Upper lobe of right lung (tissue), 1 donor: ENCODE measurements around the gene OMP. TPM values are rescaled to one million over a fixed set of nuclear protein-coding genes. Genes with fewer than 3 reads are reported as not detected.

Source experiments
- ATAC-seq: fragments of 200-7000 bp; cut with Tn5 transposase; one replicate; pipeline ENCODE4 v1.9.1; 2020; ENCODE audit warnings: mild to moderate bottlenecking, moderate library complexity
- DNase-seq: peaks from one replicate; pipeline ENCODE4 v3.0.0-alpha.2; 2020
- H3K27ac ChIP-seq: fragments of 200-600 bp; one replicate; pipeline ENCODE4 v1.8.0; 2022
- H3K27me3 ChIP-seq: fragments of 200-600 bp; one replicate; pipeline ENCODE4 v1.8.0; 2022; ENCODE audit warnings: mild to moderate bottlenecking
- H3K36me3 ChIP-seq: fragments of 200-600 bp; one replicate; pipeline ENCODE4 v1.8.0; 2022
- H3K4me1 ChIP-seq: fragments of 200-600 bp; one replicate; pipeline ENCODE4 v1.8.0; 2022
- H3K4me3 ChIP-seq: fragments of 200-600 bp; one replicate; pipeline ENCODE4 v1.8.0; 2022; ENCODE audit warnings: mild to moderate bottlenecking
- H3K9me3 ChIP-seq: fragments of 200-600 bp; one replicate; pipeline ENCODE4 v1.8.0; 2022
- intact Hi-C: fragments of 100-400 bp; cut with DNase I; formaldehyde crosslinking; loops from one replicate; pipeline ENCODE4 v1.11.0; 2022
- total RNA-seq: library from RNA; stranded (reverse); fragmentation: NEBNext Ultra II Directional; extraction: Animal tissue kit (Norgen Biotek cat#: 25700); gene quantifications from one replicate; pipeline ENCODE4 v1.2.1, GENCODE V29; 2021
- TF ChIP-seq, protein P1 (sequence below): fragments of 200-600 bp; IDR thresholded peaks from one replicate; pipeline ENCODE4 v1.8.0; 2022; ENCODE audit warnings: antibody characterized with exemption
- donor health status: DM: no; HTN: yes; CAD: no; lungs with severe emphysema.

OMP gene
- total RNA-seq, 1 donor from 2014 or later: not detected

DNA sequence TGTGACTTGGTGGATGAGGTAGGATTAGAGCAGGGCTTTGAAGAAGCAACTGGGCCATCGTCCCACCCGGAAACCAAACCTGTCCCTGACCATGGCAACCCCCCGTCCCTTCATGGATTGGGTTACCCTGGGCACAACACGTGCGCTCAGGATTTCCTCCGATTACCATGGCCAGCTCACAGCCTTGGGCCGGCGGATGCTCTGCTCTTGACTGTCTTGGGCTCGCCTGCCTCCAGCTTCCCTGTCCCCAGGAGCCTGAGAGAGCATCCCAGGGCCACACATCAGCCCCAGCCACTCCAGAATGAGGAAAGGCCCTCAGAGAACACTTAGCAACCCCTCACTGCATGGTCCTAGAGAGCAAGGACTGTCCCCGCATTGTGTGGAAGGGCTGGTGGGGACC, 48.2 kb downstream of the OMP start:
- peaks cover 6% of the 10 kb centered on the region for H3K4me1 ChIP-seq
- no peak overlapping the region for H3K27ac ChIP-seq
- H3K36me3 ChIP-seq: no peaks in the 10 kb centered on the region
- TF ChIP-seq, protein P1, sequence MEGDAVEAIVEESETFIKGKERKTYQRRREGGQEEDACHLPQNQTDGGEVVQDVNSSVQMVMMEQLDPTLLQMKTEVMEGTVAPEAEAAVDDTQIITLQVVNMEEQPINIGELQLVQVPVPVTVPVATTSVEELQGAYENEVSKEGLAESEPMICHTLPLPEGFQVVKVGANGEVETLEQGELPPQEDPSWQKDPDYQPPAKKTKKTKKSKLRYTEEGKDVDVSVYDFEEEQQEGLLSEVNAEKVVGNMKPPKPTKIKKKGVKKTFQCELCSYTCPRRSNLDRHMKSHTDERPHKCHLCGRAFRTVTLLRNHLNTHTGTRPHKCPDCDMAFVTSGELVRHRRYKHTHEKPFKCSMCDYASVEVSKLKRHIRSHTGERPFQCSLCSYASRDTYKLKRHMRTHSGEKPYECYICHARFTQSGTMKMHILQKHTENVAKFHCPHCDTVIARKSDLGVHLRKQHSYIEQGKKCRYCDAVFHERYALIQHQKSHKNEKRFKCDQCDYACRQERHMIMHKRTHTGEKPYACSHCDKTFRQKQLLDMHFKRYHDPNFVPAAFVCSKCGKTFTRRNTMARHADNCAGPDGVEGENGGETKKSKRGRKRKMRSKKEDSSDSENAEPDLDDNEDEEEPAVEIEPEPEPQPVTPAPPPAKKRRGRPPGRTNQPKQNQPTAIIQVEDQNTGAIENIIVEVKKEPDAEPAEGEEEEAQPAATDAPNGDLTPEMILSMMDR: no peak
- peaks cover 4% of the 10 kb centered on the region for H3K27me3 ChIP-seq
- intact Hi-C loops: no loop called here
- ATAC-seq (no peak), DNase-seq (no peak)
- H3K9me3 ChIP-seq: no peaks in the 10 kb centered on the region
- H3K4me3 ChIP-seq: no peak overlapping the region

DNA sequence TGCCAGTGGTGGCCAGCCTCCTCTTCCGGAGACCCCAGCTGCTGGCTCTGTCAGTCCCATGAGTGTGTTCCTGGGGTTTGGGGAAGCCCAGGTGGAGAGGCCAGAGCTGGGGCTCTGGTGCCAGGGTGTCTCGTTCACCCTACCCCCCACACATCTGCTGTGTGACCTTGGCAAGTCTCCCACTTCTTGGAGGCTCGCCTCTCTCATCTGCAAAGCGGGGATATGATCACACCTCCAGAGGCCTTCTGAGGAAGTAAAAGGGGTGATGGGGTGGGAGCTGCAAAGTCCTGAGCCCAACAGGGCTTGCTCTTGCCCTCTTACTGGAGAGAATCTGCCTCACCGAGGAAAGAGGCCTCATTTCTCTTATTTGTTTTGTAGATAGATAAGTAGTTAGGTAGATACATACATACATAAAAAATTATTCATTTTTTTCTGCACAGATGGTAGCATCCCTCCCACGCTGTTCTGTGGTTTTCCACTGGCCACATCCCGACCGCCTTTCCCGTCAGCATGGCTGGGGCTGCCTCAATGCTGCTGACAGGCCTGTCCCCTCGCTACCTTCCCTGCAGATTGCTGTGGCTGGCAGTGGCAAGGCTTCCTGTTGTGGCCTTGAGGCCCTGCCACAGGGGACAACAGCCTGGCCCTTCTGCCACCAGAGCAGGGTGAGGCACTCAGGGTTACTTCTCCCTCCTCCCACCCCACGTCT, 49.3 kb downstream of the OMP start:
- peaks cover 6% of the 10 kb centered on the region for H3K4me1 ChIP-seq
- H3K36me3 ChIP-seq: no peaks in the 10 kb centered on the region
- H3K9me3 ChIP-seq: no peaks in the 10 kb centered on the region
- no peak overlapping the region for H3K27ac ChIP-seq
- no peak overlapping the region for H3K4me3 ChIP-seq
- ATAC-seq (peak; percentile 8), DNase-seq (no peak)
- peaks cover 4% of the 10 kb centered on the region for H3K27me3 ChIP-seq
- intact Hi-C loops: no loop called here
- TF ChIP-seq, protein P1: no peak

DNA sequence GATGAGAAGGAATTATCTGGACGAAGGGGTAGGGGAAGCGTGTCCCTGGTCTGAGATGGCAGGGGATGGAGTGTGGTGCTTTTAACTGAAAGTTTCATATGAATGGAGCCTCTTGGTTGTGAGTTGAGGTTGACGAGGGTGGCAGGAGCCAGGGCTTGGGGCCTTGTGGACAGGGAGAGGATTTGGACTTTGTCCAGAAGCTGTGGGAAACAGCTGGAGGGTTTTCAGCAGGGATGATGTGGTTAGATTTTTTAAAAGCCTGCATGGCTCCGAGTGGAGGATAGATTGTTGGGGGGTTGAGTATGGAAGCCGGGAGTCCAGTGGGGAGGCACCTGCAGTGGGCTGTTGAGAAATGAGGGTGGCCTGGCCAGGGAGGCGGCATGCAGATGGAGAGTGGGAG, 50.2 kb downstream of the OMP start:
- no peaks in the 10 kb centered on the region for H3K36me3 ChIP-seq
- H3K4me3 ChIP-seq: no peak overlapping the region
- TF ChIP-seq, protein P1: no peak
- peaks cover 4% of the 10 kb centered on the region for H3K27me3 ChIP-seq
- no peak overlapping the region for H3K27ac ChIP-seq
- peaks cover 5% of the 10 kb centered on the region for H3K4me1 ChIP-seq
- H3K9me3 ChIP-seq: no peaks in the 10 kb centered on the region
- ATAC-seq (no peak), DNase-seq (no peak)
- intact Hi-C loops: no loop called here

Other genes with a start within 250 kb of the OMP start
- 42.2 TPM for gene ACER3, start 241.9 kb upstream of the OMP start, total RNA-seq
- not detected for gene B3GNT6, start 68.4 kb upstream of the OMP start, total RNA-seq
- gene CAPN5, start 35.9 kb upstream of the OMP start, total RNA-seq: 6.5 TPM
- 3.6 TPM for gene MYO7A, start 25.4 kb downstream of the OMP start, total RNA-seq
- not detected for gene GDPD4, start 198.8 kb downstream of the OMP start, total RNA-seq